HUDEP-2 (cell line): ENCODE measurements around the gene ECHS1.

Source experiments
- DNase-seq, 76 experiments: peaks; one replicate each; lab custom pipeline; 2025; ENCODE audit not compliant: unreplicated experiment in 76 of 76; lab: John Stamatoyannopoulos, UW

Gene ECHS1

GRCh38 chr10:133347710-133348517 is 25.2 kb downstream of the ECHS1 start:
- no peak for DNase-seq

GRCh38 chr10:133346413-133346812 is 26.7 kb downstream of the ECHS1 start:
- DNase-seq = no peak

- no peak for DNase-seq
Observed at GRCh38 chr10:133344236-133344635, 28.9 kb downstream of the ECHS1 start.

GRCh38 chr10:133343558-133343957 is 29.6 kb downstream of the ECHS1 start:
- DNase-seq = no peak

GRCh38 chr10:133342942-133343341 is 30.2 kb downstream of the ECHS1 start:
- no peak for DNase-seq

- DNase-seq = no peak
Observed at GRCh38 chr10:133341983-133342382, 31.2 kb downstream of the ECHS1 start.

- DNase-seq = no peak
Observed at GRCh38 chr10:133339708-133340380, 33.3 kb downstream of the ECHS1 start.

GRCh38 chr10:133338080-133339071 is 34.8 kb downstream of the ECHS1 start:
- no peak for DNase-seq

GRCh38 chr10:133337370-133337725 is 35.8 kb downstream of the ECHS1 start:
- DNase-seq = no peak

GRCh38 chr10:133336577-133337369 is 36.4 kb downstream of the ECHS1 start, which contains the start of gene CALY:
TSS of gene CALY (minus strand) at chr10:133336896. CDS start at chr10:133328989, 7,907 bp downstream.
- DNase-seq = peak in 1 of 76 experiments; percentile 27

- no peak for DNase-seq
Observed at GRCh38 chr10:133336118-133336576, 37.0 kb downstream of the ECHS1 start.

GRCh38 chr10:133335246-133336117 is 37.7 kb downstream of the ECHS1 start:
- DNase-seq = peak in 22 of 76 experiments; percentile 1 to 49 (median 22)

- DNase-seq = no peak
Observed at GRCh38 chr10:133334503-133335245, 38.5 kb downstream of the ECHS1 start.

GRCh38 chr10:133332936-133333699 is 40.0 kb downstream of the ECHS1 start:
- no peak for DNase-seq

GRCh38 chr10:133329491-133330202 is 43.5 kb downstream of the ECHS1 start:
- DNase-seq = peak in 71 of 76 experiments; percentile 2 to 85 (median 65)

- no peak for DNase-seq
Observed at GRCh38 chr10:133328358-133329343, 44.5 kb downstream of the ECHS1 start.
